Hepatocyte (in vitro differentiated cells): Measurements from ENCODE around the gene STX8. TPM values are rescaled to one million over a fixed set of nuclear protein-coding genes. Genes with fewer than 3 reads are reported as not detected.
A peak's percentile ranks its signal among the peaks of the same experiment; 100 is the strongest.
"Not testable (repeated sequence)": the region's sequence is repeated elsewhere in the genome, so short reads cannot be mapped to it uniquely, and the experiment has no call there.

Experiments
- DNase-seq: peaks from one replicate; pipeline ENCODE4 v3.0.0-alpha.2; 2016; ENCODE audit warnings: low spot score
- H2AFZ ChIP-seq: fragments of 200-600 bp; sonication (generic); 2 replicates; pipeline ENCODE4 v1.6.0; 2016; ENCODE audit warnings: antibody characterized with exemption, mild to moderate bottlenecking
- H3K27ac ChIP-seq: fragments of 200-600 bp; sonication (generic); 2 replicates; pipeline ENCODE4 v1.5.1; 2016; ENCODE audit warnings: mild to moderate bottlenecking
- H3K27me3 ChIP-seq: fragments of 200-600 bp; sonication (generic); 2 replicates; pipeline ENCODE4 v1.6.1; 2016
- H3K36me3 ChIP-seq: fragments of 200-600 bp; sonication (generic); replicated peaks from 2 replicates; pipeline ENCODE4 v1.5.1; 2016; ENCODE audit warnings: low read depth; ENCODE audit not compliant: insufficient read depth
- H3K4me1 ChIP-seq: fragments of 200-600 bp; sonication (generic); 2 replicates; pipeline ENCODE4 v1.5.1; 2016; ENCODE audit warnings: mild to moderate bottlenecking, moderate library complexity; ENCODE audit not compliant: insufficient read depth
- H3K4me2 ChIP-seq: fragments of 200-600 bp; sonication (generic); 2 replicates; pipeline ENCODE4 v1.6.0; 2016
- H3K4me3 ChIP-seq: fragments of 200-600 bp; sonication (generic); 2 replicates; pipeline ENCODE4 v1.5.1; 2016; ENCODE audit warnings: mild to moderate bottlenecking
- H3K79me2 ChIP-seq: fragments of 200-600 bp; sonication (generic); 2 replicates; pipeline ENCODE4 v1.6.0; 2017; ENCODE audit warnings: mild to moderate bottlenecking
- H3K9me2 ChIP-seq: fragments of 200-600 bp; sonication (generic); replicated peaks from 2 replicates; pipeline ENCODE4 v1.6.0; 2017; ENCODE audit warnings: mild to moderate bottlenecking; ENCODE audit not compliant: insufficient read depth
- H3K9me3 ChIP-seq: fragments of 200-600 bp; sonication (generic); 2 replicates; pipeline ENCODE4 v1.5.1; 2016; ENCODE audit warnings: low read depth, mild to moderate bottlenecking
- H4K20me1 ChIP-seq: fragments of 200-600 bp; sonication (generic); 2 replicates; pipeline ENCODE4 v1.6.0; 2016; ENCODE audit warnings: mild to moderate bottlenecking; ENCODE audit not compliant: insufficient read depth, poor library complexity, severe bottlenecking
- EZH2 ChIP-seq: fragments of 200-600 bp; sonication (generic); IDR thresholded peaks from 2 replicates; pipeline ENCODE4 v1.6.1; 2016; ENCODE audit warnings: antibody characterized with exemption, mild to moderate bottlenecking, borderline replicate concordance
- EZH2phosphoT487 ChIP-seq: fragments of 200-600 bp; sonication (generic); IDR thresholded peaks from one replicate; pipeline ENCODE4 v1.6.1; 2018; ENCODE audit warnings: antibody characterized with exemption, mild to moderate bottlenecking, low read depth, moderate library complexity; ENCODE audit not compliant: unreplicated experiment, severe bottlenecking
- WGBS: methylation state at CpG from one replicate; pipeline ENCODE4 v1.1.6; 2016; ENCODE audit warnings: low lambda C conversion rate; ENCODE audit errors: missing lambda C conversion rate; 5-methylcytosine and 5-hydroxymethylcytosine counted together
- polyA plus RNA-seq: library from polyadenylated mRNA; unstranded; fragments of >200 nt; fragmentation: Nextera tagmentation; extraction: Ambion mirVana; gene quantifications from 2 replicates; pipeline ENCODE4 v1.2.1, GENCODE V29; 2016
- total RNA-seq: library from RNA; depleted of rRNA; stranded (reverse); fragments of >200 nt; gene quantifications from 2 replicates; pipeline ENCODE4 v1.2.3, GENCODE V29; 2014
- TF ChIP-seq, protein P1 (sequence below): fragments of 200-600 bp; sonication (generic); IDR thresholded peaks from 2 replicates; pipeline ENCODE4 v1.5.1; 2016; ENCODE audit warnings: antibody characterized with exemption, mild to moderate bottlenecking; ENCODE audit not compliant: poor library complexity

STX8 gene
- total and polyA plus RNA-seq, 2 experiments from 2014 or later, result 40.6 to 64.7 TPM

GRCh38 chr17:9465210-9465921 is 110.3 kb downstream of the STX8 start:
- Histone ChIP-seq H3K9me3 (no peaks in the 10 kb centered on the region), H3K27ac (no peak overlapping the region), H3K36me3 (no peaks in the 10 kb centered on the region), H3K4me3 (no peak overlapping the region), H3K27me3 (no peaks in the 10 kb centered on the region), H3K4me2 (no peak overlapping the region), H2AFZ (no peak overlapping the region), H3K9me2 (no peaks in the 10 kb centered on the region), H4K20me1 (no peaks in the 10 kb centered on the region), H3K4me1 (no peaks in the 10 kb centered on the region), H3K79me2 (no peaks in the 10 kb centered on the region)
- WGBS, result 83% methylated on average over 16 of the region's 16 CpGs
- TF ChIP-seq, protein P1, sequence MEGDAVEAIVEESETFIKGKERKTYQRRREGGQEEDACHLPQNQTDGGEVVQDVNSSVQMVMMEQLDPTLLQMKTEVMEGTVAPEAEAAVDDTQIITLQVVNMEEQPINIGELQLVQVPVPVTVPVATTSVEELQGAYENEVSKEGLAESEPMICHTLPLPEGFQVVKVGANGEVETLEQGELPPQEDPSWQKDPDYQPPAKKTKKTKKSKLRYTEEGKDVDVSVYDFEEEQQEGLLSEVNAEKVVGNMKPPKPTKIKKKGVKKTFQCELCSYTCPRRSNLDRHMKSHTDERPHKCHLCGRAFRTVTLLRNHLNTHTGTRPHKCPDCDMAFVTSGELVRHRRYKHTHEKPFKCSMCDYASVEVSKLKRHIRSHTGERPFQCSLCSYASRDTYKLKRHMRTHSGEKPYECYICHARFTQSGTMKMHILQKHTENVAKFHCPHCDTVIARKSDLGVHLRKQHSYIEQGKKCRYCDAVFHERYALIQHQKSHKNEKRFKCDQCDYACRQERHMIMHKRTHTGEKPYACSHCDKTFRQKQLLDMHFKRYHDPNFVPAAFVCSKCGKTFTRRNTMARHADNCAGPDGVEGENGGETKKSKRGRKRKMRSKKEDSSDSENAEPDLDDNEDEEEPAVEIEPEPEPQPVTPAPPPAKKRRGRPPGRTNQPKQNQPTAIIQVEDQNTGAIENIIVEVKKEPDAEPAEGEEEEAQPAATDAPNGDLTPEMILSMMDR, result no peak
- TF ChIP-seq EZH2 (no peak), EZH2phosphoT487 (no peak)
- no peak for DNase-seq

GRCh38 chr17:9457005-9457404 is 118.6 kb downstream of the STX8 start:
- Histone ChIP-seq H3K9me2 (no peaks in the 10 kb centered on the region), H3K4me1 (no peaks in the 10 kb centered on the region), H3K79me2 (no peaks in the 10 kb centered on the region), H3K4me3 (no peak overlapping the region), H3K36me3 (no peaks in the 10 kb centered on the region), H4K20me1 (no peaks in the 10 kb centered on the region), H3K27me3 (no peaks in the 10 kb centered on the region), H2AFZ (no peak overlapping the region), H3K4me2 (no peak overlapping the region), H3K27ac (no peak overlapping the region), H3K9me3 (no peaks in the 10 kb centered on the region)
- DNase-seq, result no peak
- no peak for TF ChIP-seq EZH2phosphoT487
- TF ChIP-seq EZH2, result no peak
- TF ChIP-seq, protein P1, result no peak
- WGBS, result 92% methylated on average over 6 of the region's 6 CpGs

GRCh38 chr17:9456330-9456729 is 119.3 kb downstream of the STX8 start:
- no peaks in the 10 kb centered on the region for H4K20me1 ChIP-seq
- no peak overlapping the region for H2AFZ ChIP-seq
- H3K9me3 ChIP-seq, result no peaks in the 10 kb centered on the region
- no peaks in the 10 kb centered on the region for H3K79me2 ChIP-seq
- no peaks in the 10 kb centered on the region for H3K4me1 ChIP-seq
- H3K9me2 ChIP-seq, result no peaks in the 10 kb centered on the region
- 54% methylated on average over 1 of the region's 1 CpG for WGBS
- H3K4me3 ChIP-seq, result no peak overlapping the region
- H3K27me3 ChIP-seq, result no peaks in the 10 kb centered on the region
- TF ChIP-seq EZH2phosphoT487 (no peak), EZH2 (no peak)
- TF ChIP-seq, protein P1, result no peak
- peak; percentile 32 for DNase-seq
- H3K27ac ChIP-seq, result peak overlapping the region; percentile 64
- no peaks in the 10 kb centered on the region for H3K36me3 ChIP-seq
- H3K4me2 ChIP-seq, result no peak overlapping the region

- no peaks in the 10 kb centered on the region for H4K20me1 ChIP-seq
- no peaks in the 10 kb centered on the region for H3K27me3 ChIP-seq
- H3K4me2 ChIP-seq, result no peak overlapping the region
- no peaks in the 10 kb centered on the region for H3K79me2 ChIP-seq
- no peak overlapping the region for H3K27ac ChIP-seq
- no peaks in the 10 kb centered on the region for H3K36me3 ChIP-seq
- H3K9me3 ChIP-seq, result no peaks in the 10 kb centered on the region
- TF ChIP-seq EZH2 (no peak), EZH2phosphoT487 (no peak)
- TF ChIP-seq, protein P1, result no peak
- H3K9me2 ChIP-seq, result no peaks in the 10 kb centered on the region
- no peak overlapping the region for H2AFZ ChIP-seq
- no peaks in the 10 kb centered on the region for H3K4me1 ChIP-seq
- no peak for DNase-seq
- WGBS, result 94% methylated on average over 1 of the region's 1 CpG
- no peak overlapping the region for H3K4me3 ChIP-seq
Observed at GRCh38 chr17:9451934-9452333, 123.7 kb downstream of the STX8 start.

DNA sequence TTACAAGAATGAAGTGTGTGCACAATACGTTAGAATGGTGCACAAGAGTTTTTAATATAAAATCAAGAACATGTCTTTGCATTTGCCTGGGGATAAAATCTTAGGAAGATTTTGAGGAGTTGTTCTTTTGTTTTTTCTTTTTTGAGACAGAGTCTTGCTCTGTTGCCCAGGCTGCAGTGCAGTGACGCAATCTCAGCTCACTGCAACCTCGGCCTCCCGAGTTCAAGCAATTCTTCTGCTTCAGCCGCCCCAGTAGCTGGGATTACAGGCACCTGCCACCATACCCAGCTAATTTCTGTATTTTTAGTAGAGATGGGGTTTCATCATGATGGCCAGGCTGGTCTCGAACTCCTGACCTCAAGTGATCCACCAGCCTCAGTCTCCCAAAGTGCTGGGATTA is 128.3 kb downstream of the STX8 start:
- H3K27me3 ChIP-seq, H3K4me1 ChIP-seq, H3K79me2 ChIP-seq, H3K4me3 ChIP-seq, H3K4me2 ChIP-seq, H2AFZ ChIP-seq, DNase-seq, H3K9me2 ChIP-seq, H3K36me3 ChIP-seq, H4K20me1 ChIP-seq, H3K27ac ChIP-seq, H3K9me3 ChIP-seq: not testable (repeated sequence)
- 96% methylated on average over 6 of the region's 6 CpGs for WGBS
